ENCODE measurements around the gene FMN1.

The FMN1 gene

GRCh38 chr15:32946210-32946609, 248.3 kb downstream of the FMN1 start:
- no peak for FAIRE-seq
- DNase-seq (ENCODE audit: insufficient read length) = no peak
- no peak for TF ChIP-seq TAF1 (IDR thresholded peaks at IDR 0.05; ENCODE audit: borderline replicate concordance, low read depth, low read length)
- TF ChIP-seq POLR2A (IDR thresholded peaks at IDR 0.05; ENCODE audit: low read depth, low read length) = no peak
- TF ChIP-seq POLR2AphosphoS5 (IDR thresholded peaks at IDR 0.05; ENCODE audit: low read depth, low read length) = no peak

- no peak for FAIRE-seq
- TF ChIP-seq POLR2AphosphoS5 (IDR thresholded peaks at IDR 0.05; ENCODE audit: low read depth, low read length) (no peak), TAF1 (IDR thresholded peaks at IDR 0.05; ENCODE audit: borderline replicate concordance, low read depth, low read length) (no peak), POLR2A (IDR thresholded peaks at IDR 0.05; ENCODE audit: low read depth, low read length) (no peak)
- DNase-seq (ENCODE audit: insufficient read length) = no peak
Measured at GRCh38 chr15:32944431-32944830, 250.1 kb downstream of the FMN1 start.

- FAIRE-seq = no peak
- no peak for DNase-seq (ENCODE audit: insufficient read length)
- TF ChIP-seq POLR2A (IDR thresholded peaks at IDR 0.05; ENCODE audit: low read depth, low read length) (no peak), TAF1 (IDR thresholded peaks at IDR 0.05; ENCODE audit: borderline replicate concordance, low read depth, low read length) (no peak), POLR2AphosphoS5 (IDR thresholded peaks at IDR 0.05; ENCODE audit: low read depth, low read length) (no peak)
Measured at GRCh38 chr15:32943711-32944110, 250.8 kb downstream of the FMN1 start.

DNA sequence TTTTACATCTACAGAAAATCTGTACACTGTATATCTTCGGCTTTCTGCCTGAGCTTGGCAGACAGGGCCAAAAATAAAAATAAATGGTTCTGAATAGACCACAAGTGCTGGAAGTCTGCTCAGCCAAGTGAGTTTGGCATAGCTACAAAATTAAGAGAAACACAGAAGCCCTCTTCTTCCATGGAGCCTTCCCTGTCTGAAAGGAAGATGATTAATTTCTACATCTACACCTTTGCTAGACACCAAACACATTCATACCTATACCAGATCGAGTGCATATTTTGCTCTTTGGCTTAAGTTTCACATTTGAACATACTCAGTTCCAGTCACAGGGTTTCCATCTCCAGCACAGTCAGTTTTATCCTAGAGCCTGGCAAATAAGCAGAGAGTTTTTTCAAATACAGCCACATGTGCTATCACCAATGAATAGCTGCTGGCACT, 252.1 kb downstream of the FMN1 start:
- DNase-seq (ENCODE audit: insufficient read length) (no peak), FAIRE-seq (no peak)
- no peak for TF ChIP-seq POLR2A (IDR thresholded peaks at IDR 0.05; ENCODE audit: low read depth, low read length)
- TF ChIP-seq TAF1 (IDR thresholded peaks at IDR 0.05; ENCODE audit: borderline replicate concordance, low read depth, low read length) = no peak
- TF ChIP-seq POLR2AphosphoS5 (IDR thresholded peaks at IDR 0.05; ENCODE audit: low read depth, low read length) = no peak

DNA sequence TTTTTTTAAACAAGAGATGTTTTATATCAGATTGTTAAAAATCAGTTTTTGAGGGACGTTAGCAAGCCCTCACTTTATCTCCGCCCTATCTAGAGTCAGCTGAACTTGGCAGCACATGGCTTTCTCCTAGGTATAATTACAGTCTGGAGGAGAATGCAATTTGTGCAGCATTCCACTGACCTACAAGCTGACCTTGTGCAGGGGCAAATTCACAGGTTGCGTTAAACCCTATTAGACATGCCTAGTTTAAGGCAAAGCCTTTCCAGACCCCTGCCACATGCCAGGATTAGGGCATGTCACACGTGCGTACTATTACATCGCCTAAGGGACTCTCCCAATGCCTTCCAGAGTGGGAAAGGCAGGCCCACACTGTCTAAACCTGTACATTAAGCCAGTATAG, 252.7 kb downstream of the FMN1 start:
- no peak for FAIRE-seq

GRCh38 chr15:32936976-32937375, 257.5 kb downstream of the FMN1 start:
- DNase-seq (ENCODE audit: insufficient read length) (no peak), FAIRE-seq (no peak)
- no peak for TF ChIP-seq POLR2A (IDR thresholded peaks at IDR 0.05; ENCODE audit: low read depth, low read length)
- no peak for TF ChIP-seq POLR2AphosphoS5 (IDR thresholded peaks at IDR 0.05; ENCODE audit: low read depth, low read length)
- no peak for TF ChIP-seq TAF1 (IDR thresholded peaks at IDR 0.05; ENCODE audit: borderline replicate concordance, low read depth, low read length)

More for the DNA sequence above, 252.7 kb downstream of the FMN1 start:
- TF ChIP-seq POLR2AphosphoS5 (IDR thresholded peaks at IDR 0.05; ENCODE audit: low read depth, low read length) (no peak), POLR2A (IDR thresholded peaks at IDR 0.05; ENCODE audit: low read depth, low read length) (no peak), TAF1 (IDR thresholded peaks at IDR 0.05; ENCODE audit: borderline replicate concordance, low read depth, low read length) (no peak)
- DNase-seq (ENCODE audit: insufficient read length) = no peak

- DNase-seq (ENCODE audit: insufficient read length) = no peak
- TF ChIP-seq TAF1 (IDR thresholded peaks at IDR 0.05; ENCODE audit: borderline replicate concordance, low read depth, low read length) (no peak), POLR2A (IDR thresholded peaks at IDR 0.05; ENCODE audit: low read depth, low read length) (no peak), POLR2AphosphoS5 (IDR thresholded peaks at IDR 0.05; ENCODE audit: low read depth, low read length) (no peak)
- FAIRE-seq = no peak
Measured at GRCh38 chr15:32936283-32936918, 258.1 kb downstream of the FMN1 start.

DNA sequence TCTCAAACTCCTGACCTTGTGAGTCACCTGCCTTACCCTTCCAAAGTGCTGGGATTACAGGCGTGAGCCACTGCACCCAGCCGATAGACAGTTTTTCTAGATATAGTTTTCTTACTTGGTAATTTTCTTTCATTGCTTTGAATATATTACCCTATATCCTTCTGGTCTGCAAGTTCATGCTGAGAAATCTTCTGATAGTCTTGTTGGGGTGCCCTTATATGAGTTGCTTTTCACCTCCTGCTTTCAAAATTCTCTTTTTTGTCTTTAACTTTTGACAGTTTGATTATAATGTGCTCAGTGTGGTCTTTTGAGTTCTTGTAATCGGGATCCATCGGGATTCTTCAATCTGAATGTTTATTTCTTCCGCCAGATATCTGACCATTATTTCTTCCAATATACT, 259.4 kb downstream of the FMN1 start:
- no peak for DNase-seq (ENCODE audit: insufficient read length)
- TF ChIP-seq POLR2A (IDR thresholded peaks at IDR 0.05; ENCODE audit: low read depth, low read length) (no peak), TAF1 (IDR thresholded peaks at IDR 0.05; ENCODE audit: borderline replicate concordance, low read depth, low read length) (no peak), POLR2AphosphoS5 (IDR thresholded peaks at IDR 0.05; ENCODE audit: low read depth, low read length) (no peak)
- no peak for FAIRE-seq

DNA sequence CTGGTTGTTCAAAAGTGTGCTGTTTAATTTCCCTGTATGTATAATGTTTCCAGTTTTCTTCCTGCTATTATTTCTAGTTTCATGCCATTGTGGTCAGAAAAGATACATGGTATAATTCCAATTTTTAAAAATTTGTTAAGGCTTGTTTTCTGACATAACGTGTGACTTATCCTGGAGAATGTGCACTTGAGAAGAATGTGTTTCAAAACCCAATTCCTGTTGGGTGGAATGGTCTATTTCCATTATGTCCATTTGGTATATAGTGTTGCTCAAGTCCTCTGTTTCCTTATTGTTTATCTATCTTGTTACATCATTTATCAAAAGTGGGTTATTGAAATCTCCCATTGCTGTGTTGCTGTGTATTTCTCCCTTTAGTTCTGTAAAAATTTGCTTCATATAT, 261.3 kb downstream of the FMN1 start:
- FAIRE-seq (no peak), DNase-seq (ENCODE audit: insufficient read length) (no peak)
- TF ChIP-seq POLR2A (IDR thresholded peaks at IDR 0.05; ENCODE audit: low read depth, low read length) (no peak), TAF1 (IDR thresholded peaks at IDR 0.05; ENCODE audit: borderline replicate concordance, low read depth, low read length) (no peak), POLR2AphosphoS5 (IDR thresholded peaks at IDR 0.05; ENCODE audit: low read depth, low read length) (no peak)

GRCh38 chr15:32928876-32929275, 265.6 kb downstream of the FMN1 start:
- TF ChIP-seq POLR2AphosphoS5 (IDR thresholded peaks at IDR 0.05; ENCODE audit: low read depth, low read length) (no peak), POLR2A (IDR thresholded peaks at IDR 0.05; ENCODE audit: low read depth, low read length) (no peak), TAF1 (IDR thresholded peaks at IDR 0.05; ENCODE audit: borderline replicate concordance, low read depth, low read length) (no peak)
- DNase-seq (ENCODE audit: insufficient read length) = no peak
- FAIRE-seq = no peak

- no peak for DNase-seq (ENCODE audit: insufficient read length)
- no peak for FAIRE-seq
- no peak for TF ChIP-seq POLR2AphosphoS5 (IDR thresholded peaks at IDR 0.05; ENCODE audit: low read depth, low read length)
- TF ChIP-seq TAF1 (IDR thresholded peaks at IDR 0.05; ENCODE audit: borderline replicate concordance, low read depth, low read length) = no peak
- TF ChIP-seq POLR2A (IDR thresholded peaks at IDR 0.05; ENCODE audit: low read depth, low read length) = no peak
Measured at GRCh38 chr15:32927124-32927523, 267.4 kb downstream of the FMN1 start.

DNA sequence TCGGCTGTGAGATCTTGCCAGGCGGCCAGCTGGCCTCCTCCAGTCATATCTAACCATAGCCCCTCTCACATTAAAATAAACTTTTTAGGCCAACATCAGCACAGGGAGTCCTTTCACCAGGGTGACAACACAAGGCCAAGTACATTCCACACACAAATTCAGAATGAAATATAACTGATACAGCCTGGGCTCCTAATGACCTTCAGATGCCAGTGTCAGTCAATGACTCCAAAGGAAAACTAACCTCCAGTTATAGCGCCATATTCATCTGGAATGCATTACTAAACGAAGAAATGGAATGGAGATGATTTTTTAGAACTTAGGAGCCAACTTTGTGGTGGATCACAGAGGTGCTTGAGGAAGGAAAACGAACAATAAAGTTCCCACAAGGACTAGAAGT, 271.3 kb downstream of the FMN1 start:
- TF ChIP-seq TAF1 (IDR thresholded peaks at IDR 0.05; ENCODE audit: borderline replicate concordance, low read depth, low read length) = no peak
- no peak for TF ChIP-seq POLR2AphosphoS5 (IDR thresholded peaks at IDR 0.05; ENCODE audit: low read depth, low read length)
- TF ChIP-seq POLR2A (IDR thresholded peaks at IDR 0.05; ENCODE audit: low read depth, low read length) = no peak
- FAIRE-seq (no peak), DNase-seq (ENCODE audit: insufficient read length) (no peak)

Measured in GM12892 (cell line).